Type B pancreatic cell (in vitro differentiated cells): ENCODE results near the gene PRM2. TPM values are rescaled to one million over a fixed set of nuclear protein-coding genes. Genes with fewer than 3 reads are reported as not detected.

Experiments used
- DNase-seq: peaks from one replicate; pipeline ENCODE4 v3.0.0; 2021; ENCODE audit warnings: mixed read lengths; ENCODE audit not compliant: unreplicated experiment; ENCODE audit errors: extremely low spot score
- H3K27ac Mint-ChIP-seq: 2 replicates; pipeline ENCODE4 v1.8.0; 2021; ENCODE audit warnings: mild to moderate bottlenecking, mixed read lengths
- H3K27me3 Mint-ChIP-seq: 2 replicates; pipeline ENCODE4 v1.8.0; 2021; ENCODE audit warnings: mixed read lengths
- H3K36me3 Mint-ChIP-seq: 2 replicates; pipeline ENCODE4 v1.8.0; 2021; ENCODE audit warnings: mixed read lengths
- H3K4me1 Mint-ChIP-seq: one replicate; pipeline ENCODE4 v1.8.0; 2021; ENCODE audit warnings: mixed read lengths; ENCODE audit not compliant: unreplicated experiment
- H3K4me3 Mint-ChIP-seq: 2 replicates; pipeline ENCODE4 v1.8.0; 2021; ENCODE audit warnings: mild to moderate bottlenecking, mixed read lengths
- H3K9me3 Mint-ChIP-seq: 2 replicates; pipeline ENCODE4 v1.8.0; 2021; ENCODE audit warnings: mixed read lengths
- total RNA-seq: library from RNA; stranded (reverse); gene quantifications from 2 replicates; pipeline ENCODE4 v1.2.1, GENCODE V29; 2021; ENCODE audit warnings: low replicate concordance
- TF ChIP-seq, protein P1 (sequence below): fragments of 200-600 bp; sonication (generic); conservative IDR thresholded peaks from 2 replicates; pipeline ENCODE4 v1.5.0; 2021; ENCODE audit warnings: antibody characterized with exemption, mild to moderate bottlenecking

The PRM2 gene
- total RNA-seq, 1 donor from 2014 or later, result not detected

DNA sequence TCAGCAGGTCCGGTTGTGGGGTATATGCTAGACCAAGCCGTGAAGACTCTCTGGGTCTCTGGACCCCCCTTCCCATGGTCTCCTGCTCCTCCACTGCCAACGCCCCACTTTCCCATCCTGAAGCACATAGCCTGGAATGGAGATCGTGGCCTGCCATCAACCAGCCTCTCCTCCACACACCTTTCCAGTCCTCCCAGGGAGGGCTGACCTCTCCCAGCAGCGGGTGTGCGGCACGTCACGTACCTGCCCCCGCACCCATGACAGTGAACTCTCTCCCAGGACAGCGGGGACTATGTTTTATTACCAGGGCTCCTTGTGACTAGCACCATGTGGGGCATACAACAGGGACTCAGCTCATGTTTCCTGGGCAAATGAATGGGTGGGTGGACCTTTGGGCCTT lies 4.7 kb downstream of the PRM2 start:
- no peak for DNase-seq
- Mint-ChIP-seq H3K9me3 (no peaks in the 10 kb centered on the region), H3K36me3 (no peaks in the 10 kb centered on the region), H3K4me3 (no peak overlapping the region), H3K4me1 (peaks cover 11% of the 10 kb centered on the region), H3K27me3 (no peaks in the 10 kb centered on the region), H3K27ac (no peak overlapping the region)
- TF ChIP-seq, protein P1, sequence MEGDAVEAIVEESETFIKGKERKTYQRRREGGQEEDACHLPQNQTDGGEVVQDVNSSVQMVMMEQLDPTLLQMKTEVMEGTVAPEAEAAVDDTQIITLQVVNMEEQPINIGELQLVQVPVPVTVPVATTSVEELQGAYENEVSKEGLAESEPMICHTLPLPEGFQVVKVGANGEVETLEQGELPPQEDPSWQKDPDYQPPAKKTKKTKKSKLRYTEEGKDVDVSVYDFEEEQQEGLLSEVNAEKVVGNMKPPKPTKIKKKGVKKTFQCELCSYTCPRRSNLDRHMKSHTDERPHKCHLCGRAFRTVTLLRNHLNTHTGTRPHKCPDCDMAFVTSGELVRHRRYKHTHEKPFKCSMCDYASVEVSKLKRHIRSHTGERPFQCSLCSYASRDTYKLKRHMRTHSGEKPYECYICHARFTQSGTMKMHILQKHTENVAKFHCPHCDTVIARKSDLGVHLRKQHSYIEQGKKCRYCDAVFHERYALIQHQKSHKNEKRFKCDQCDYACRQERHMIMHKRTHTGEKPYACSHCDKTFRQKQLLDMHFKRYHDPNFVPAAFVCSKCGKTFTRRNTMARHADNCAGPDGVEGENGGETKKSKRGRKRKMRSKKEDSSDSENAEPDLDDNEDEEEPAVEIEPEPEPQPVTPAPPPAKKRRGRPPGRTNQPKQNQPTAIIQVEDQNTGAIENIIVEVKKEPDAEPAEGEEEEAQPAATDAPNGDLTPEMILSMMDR, result no peak

GRCh38 chr16:11270602-11271162 lies 5.6 kb downstream of the PRM2 start:
- Mint-ChIP-seq H3K4me3 (no peak overlapping the region), H3K4me1 (peaks cover 11% of the 10 kb centered on the region), H3K27me3 (no peaks in the 10 kb centered on the region), H3K9me3 (no peaks in the 10 kb centered on the region), H3K27ac (no peak overlapping the region), H3K36me3 (no peaks in the 10 kb centered on the region)
- TF ChIP-seq, protein P1, result no peak
- DNase-seq, result no peak

- no peak for DNase-seq
- Mint-ChIP-seq H3K27ac (no peak within 1 kb of the TSS), H3K27me3 (no peaks in the 10 kb centered on the region), H3K36me3 (no peaks in the 10 kb centered on the region), H3K9me3 (no peaks in the 10 kb centered on the region), H3K4me3 (no peak within 1 kb of the TSS), H3K4me1 (peaks cover 8% of the 10 kb centered on the region)
- TF ChIP-seq, protein P1, result no peak
Measured at GRCh38 chr16:11268921-11269375, 7.3 kb downstream of the PRM2 start, which contains the start of gene TNP2. Gene TNP2, minus strand, starts transcription at chr16:11269325. Its CDS starts 63 bp downstream, at chr16:11269262.

- H3K27ac Mint-ChIP-seq, result no peak overlapping the region
- DNase-seq, result no peak
- H3K9me3 Mint-ChIP-seq, result no peaks in the 10 kb centered on the region
- peaks cover 4% of the 10 kb centered on the region for H3K4me1 Mint-ChIP-seq
- no peaks in the 10 kb centered on the region for H3K36me3 Mint-ChIP-seq
- no peak overlapping the region for H3K4me3 Mint-ChIP-seq
- TF ChIP-seq, protein P1, result no peak
- no peaks in the 10 kb centered on the region for H3K27me3 Mint-ChIP-seq
Measured at GRCh38 chr16:11265124-11265523, 11.2 kb downstream of the PRM2 start.

- Mint-ChIP-seq H3K4me3 (no peak overlapping the region), H3K27ac (peak overlapping the region; percentile 1), H3K36me3 (no peaks in the 10 kb centered on the region), H3K27me3 (no peaks in the 10 kb centered on the region), H3K4me1 (peaks cover 4% of the 10 kb centered on the region), H3K9me3 (no peaks in the 10 kb centered on the region)
- no peak for DNase-seq
- TF ChIP-seq, protein P1, result no peak
Measured at GRCh38 chr16:11264155-11264832, 12.0 kb downstream of the PRM2 start.
